Prostate gland (tissue), 2 donors: ENCODE data around the gene ENAH.

ENCODE experiments used
- CTCF ChIP-seq, 4 experiments: fragments of 200-600 bp in 2 of 4; fragments of 450-650 bp in 2 of 4; sonication (generic) in 2 of 4; IDR thresholded peaks; 1 replicate in 3 of 4; 2 replicates in 1 of 4; pipeline ENCODE4 v1.5.1; 2016 to 2019; ENCODE audit warnings: antibody characterized with exemption in 4 of 4, mild to moderate bottlenecking in 2 of 4, moderate library complexity in 2 of 4
- POLR2A ChIP-seq: fragments of 450-650 bp; IDR thresholded peaks from one replicate; pipeline ENCODE4 v1.6.1; 2016; ENCODE audit warnings: antibody characterized with exemption, mild to moderate bottlenecking
- POLR2AphosphoS5 ChIP-seq: sonication (generic); formaldehyde crosslinking; IDR thresholded peaks from one replicate; pipeline ENCODE4 v1.6.1; 2017; ENCODE audit warnings: antibody characterized with exemption

DNA sequence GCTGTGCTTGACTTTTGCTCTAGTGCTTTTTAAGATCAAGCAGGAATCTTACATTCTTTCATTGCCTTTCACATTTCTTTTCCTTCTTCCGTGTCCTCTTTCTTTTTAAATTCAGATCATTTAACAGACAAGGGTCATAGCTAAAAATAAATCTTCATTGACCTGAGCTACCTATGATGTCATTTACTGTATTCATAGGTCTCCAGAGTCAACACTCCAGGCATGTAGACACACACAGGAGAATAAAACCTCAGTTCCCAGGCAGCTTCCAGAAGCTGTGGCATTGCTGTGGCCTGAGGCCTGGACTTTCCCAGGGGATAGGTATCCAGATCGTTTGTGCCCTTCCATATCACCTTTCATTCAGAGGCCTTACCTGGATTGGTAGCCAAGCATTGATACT is 38.5 kb upstream of the ENAH start:
- TF ChIP-seq CTCF (IDR thresholded peaks at IDR 0.05) (no peak), POLR2A (no peak), POLR2AphosphoS5 (peak; percentile 20)
